Spleen (tissue), 7 donors: ENCODE measurements around the gene RBBP4.
"Not testable (repeated sequence)": the region's sequence is repeated elsewhere in the genome, so short reads cannot be mapped to it uniquely, and the experiment has no call there.

ENCODE experiments used
- CTCF ChIP-seq, 11 experiments: fragments of 200-600 bp in 7 of 11; fragments of 450-650 bp in 4 of 11; sonication (generic) in 4 of 11; IDR thresholded peaks in 8 of 11; conservative IDR thresholded peaks in 3 of 11; 1 replicate in 7 of 11; 2 replicates in 4 of 11; pipeline versions ENCODE4 v1.4.0 to v1.8.0; 2016 to 2021; ENCODE audit warnings: antibody characterized with exemption in 11 of 11, inconsistent platforms in 4 of 11, mild to moderate bottlenecking in 1 of 11
- POLR2A ChIP-seq, 3 donors: fragments of 450-650 bp; IDR thresholded peaks; one replicate each; pipeline ENCODE4 v1.5.1; 2017; ENCODE audit warnings: antibody characterized with exemption in 3 of 3, mild to moderate bottlenecking in 1 of 3
- donor health status: DM: no; HTN: no; CAD: no; lungs with moderate emphysema.
- donor health status: DM: no; HTN: no; CAD: no.
- donor health status: DM: no; HTN: no; CAD: no.

- TF ChIP-seq CTCF (IDR thresholded peaks at IDR 0.05 in 8 of 11, conservative IDR thresholded peaks at IDR 0.05 in 3 of 11); POLR2A (IDR thresholded peaks at IDR 0.05): not testable (repeated sequence)
These were observed 17.7 kb downstream of the RBBP4 start for GRCh38 chr1:32668716-32669115.
